H9 (cell line): ENCODE data around the gene PAX3. TPM values are rescaled to one million over a fixed set of nuclear protein-coding genes. Genes with fewer than 3 reads are reported as not detected.

ENCODE experiments used
- DNase-seq: peaks from one replicate; pipeline ENCODE4 v3.0.0-alpha.2; 2017
- H2AFZ ChIP-seq: one replicate; pipeline ENCODE4 v1.6.1; 2013; ENCODE audit warnings: mild to moderate bottlenecking, low read length, control low read depth, moderate library complexity
- H2AK5ac ChIP-seq: 2 replicates; pipeline ENCODE4 v1.6.1; 2013; ENCODE audit warnings: low read length, control low read depth, mixed read lengths; ENCODE audit not compliant: insufficient read length
- H2BK120ac ChIP-seq: one replicate; pipeline ENCODE4 v1.6.1; 2013; ENCODE audit warnings: low read depth, mild to moderate bottlenecking, low read length, control low read depth, inconsistent platforms; ENCODE audit not compliant: poor library complexity, severe bottlenecking
- H2BK12ac ChIP-seq: 2 replicates; pipeline ENCODE4 v1.6.1; 2013; ENCODE audit warnings: low read length, control low read depth, mixed read lengths, low read depth; ENCODE audit not compliant: insufficient read length
- H2BK15ac ChIP-seq: 2 replicates; pipeline ENCODE4 v1.6.1; 2013; ENCODE audit warnings: low read depth, low read length, control low read depth
- H2BK20ac ChIP-seq: one replicate; pipeline ENCODE4 v1.6.1; 2013; ENCODE audit warnings: low read depth, mild to moderate bottlenecking, low read length, control low read depth, inconsistent platforms; ENCODE audit not compliant: poor library complexity, severe bottlenecking
- H2BK5ac ChIP-seq: 2 replicates; pipeline ENCODE4 v1.6.1; 2013; ENCODE audit warnings: low read length, control low read depth, mixed read lengths; ENCODE audit not compliant: insufficient read length
- H3K14ac ChIP-seq: 2 replicates; pipeline ENCODE4 v1.6.1; 2013; ENCODE audit warnings: low read length, control low read depth; ENCODE audit not compliant: insufficient read depth
- H3K18ac ChIP-seq: 2 replicates; pipeline ENCODE4 v1.6.1; 2013; ENCODE audit warnings: low read depth, mild to moderate bottlenecking, mixed read lengths, low read length, control low read depth; ENCODE audit not compliant: insufficient read length
- H3K23ac ChIP-seq: 2 replicates; pipeline ENCODE4 v1.6.1; 2013; ENCODE audit warnings: low read length, control low read depth, mixed read lengths, low read depth; ENCODE audit not compliant: insufficient read length
- H3K23me2 ChIP-seq: 2 replicates; pipeline ENCODE4 v1.6.1; 2013; ENCODE audit warnings: low read depth, mild to moderate bottlenecking, mixed read lengths, low read length, control low read depth; ENCODE audit not compliant: insufficient read length, poor library complexity, severe bottlenecking
- H3K27ac ChIP-seq: 2 replicates; pipeline ENCODE4 v1.5.1; 2013; ENCODE audit warnings: low read length, control low read depth, mixed read lengths, low read depth; ENCODE audit not compliant: insufficient read length
- H3K27me3 ChIP-seq: 2 replicates; pipeline ENCODE4 v1.6.1; 2013; ENCODE audit warnings: low read length, control low read depth, inconsistent platforms; ENCODE audit not compliant: insufficient read depth
- H3K4ac ChIP-seq: 2 replicates; pipeline ENCODE4 v1.6.1; 2013; ENCODE audit warnings: low read depth, mild to moderate bottlenecking, control low read depth, inconsistent platforms, low read length, moderate library complexity
- H3K4me1 ChIP-seq: 2 replicates; pipeline ENCODE4 v1.6.1; 2013; ENCODE audit warnings: low read length, control low read depth, inconsistent platforms; ENCODE audit not compliant: insufficient read depth
- H3K4me2 ChIP-seq: 2 replicates; pipeline ENCODE4 v1.6.1; 2013; ENCODE audit warnings: low read length, control low read depth, mixed read lengths; ENCODE audit not compliant: insufficient read length, insufficient read depth
- H3K56ac ChIP-seq: 2 replicates; pipeline ENCODE4 v1.6.1; 2013; ENCODE audit warnings: low read depth, mild to moderate bottlenecking, mixed read lengths, low read length, control low read depth; ENCODE audit not compliant: insufficient read length
- H3K79me1 ChIP-seq: 2 replicates; pipeline ENCODE4 v1.6.1; 2013; ENCODE audit warnings: low read depth, mild to moderate bottlenecking, moderate library complexity, low read length, control low read depth, inconsistent platforms; ENCODE audit not compliant: insufficient read depth, poor library complexity, severe bottlenecking
- H3K79me2 ChIP-seq: 2 replicates; pipeline ENCODE4 v1.6.1; 2013; ENCODE audit warnings: low read length, control low read depth, inconsistent platforms; ENCODE audit not compliant: insufficient read depth
- H3K9ac ChIP-seq: 2 replicates; pipeline ENCODE4 v1.6.1; 2013; ENCODE audit warnings: low read length, control low read depth, mixed read lengths; ENCODE audit not compliant: insufficient read length; ENCODE audit errors: extremely low read depth
- H3K9me3 ChIP-seq: one replicate; pipeline ENCODE4 v1.6.1; 2013; ENCODE audit warnings: low read depth, low read length, inconsistent platforms; ENCODE audit not compliant: control insufficient read depth
- H3T11ph ChIP-seq: one replicate; pipeline ENCODE4 v1.6.1; 2013; ENCODE audit warnings: mild to moderate bottlenecking, low read length, control low read depth, inconsistent platforms
- H4K20me1 ChIP-seq: one replicate; pipeline ENCODE4 v1.6.1; 2013; ENCODE audit not compliant: control insufficient read depth, insufficient read length, insufficient read depth
- H4K5ac ChIP-seq: 2 replicates; pipeline ENCODE4 v1.6.1; 2013; ENCODE audit warnings: low read depth, mild to moderate bottlenecking, mixed read lengths, low read length, control low read depth; ENCODE audit not compliant: insufficient read length
- H4K8ac ChIP-seq: replicated peaks from 2 replicates; pipeline ENCODE4 v1.6.1; 2013; ENCODE audit warnings: low read length, control low read depth, mixed read lengths, low read depth; ENCODE audit not compliant: insufficient read length
- H4K91ac ChIP-seq: 2 replicates; pipeline ENCODE4 v1.6.1; 2013; ENCODE audit warnings: low read depth, mild to moderate bottlenecking, moderate library complexity, mixed read lengths, low read length, control low read depth; ENCODE audit not compliant: insufficient read length
- H3K27ac Mint-ChIP-seq, 3 experiments: 2 replicates in 2 of 3; 3 replicates in 1 of 3; pipeline ENCODE4 v1.8.0; 2020 to 2021; ENCODE audit warnings: mixed read lengths in 3 of 3, mild to moderate bottlenecking in 1 of 3, moderate library complexity in 1 of 3
- H3K27me3 Mint-ChIP-seq: 2 replicates; pipeline ENCODE4 v1.8.0; 2021; ENCODE audit warnings: low read depth, mild to moderate bottlenecking, moderate library complexity, mixed read lengths
- H3K36me3 Mint-ChIP-seq, 3 experiments: 2 replicates in 2 of 3; 3 replicates in 1 of 3; pipeline ENCODE4 v1.8.0; 2020 to 2021; ENCODE audit warnings: low read depth in 3 of 3, mixed read lengths in 3 of 3; ENCODE audit not compliant: insufficient read depth in 1 of 3
- H3K4me1 Mint-ChIP-seq, 2 experiments: 2 replicates each; pipeline ENCODE4 v1.8.0; 2020; ENCODE audit warnings: mixed read lengths in 2 of 2
- H3K4me3 Mint-ChIP-seq, 2 experiments: 2 replicates in 1 of 2; 3 replicates in 1 of 2; pipeline ENCODE4 v1.8.0; 2020 to 2021; ENCODE audit warnings: mild to moderate bottlenecking in 2 of 2, mixed read lengths in 2 of 2, moderate library complexity in 1 of 2
- H3K9me3 Mint-ChIP-seq, 2 experiments: 2 replicates in 1 of 2; 3 replicates in 1 of 2; pipeline ENCODE4 v1.8.0; 2020; ENCODE audit warnings: mild to moderate bottlenecking in 2 of 2, mixed read lengths in 2 of 2, moderate library complexity in 1 of 2
- CTCF ChIP-seq: fragments of 200-600 bp; sonication (generic); conservative IDR thresholded peaks from 3 replicates; pipeline ENCODE4 v1.8.0; 2021; ENCODE audit warnings: antibody characterized with exemption, mild to moderate bottlenecking
- WGBS: extraction: QIAGEN DNeasy Blood & Tissue Kit; methylation state at CpG from one replicate; pipeline ENCODE4 v1.1.7; 2013; ENCODE audit warnings: missing lambda C conversion rate, low lambda C conversion rate, mixed read lengths; ENCODE audit not compliant: insufficient read length; ENCODE audit errors: extremely low coverage; 5-methylcytosine and 5-hydroxymethylcytosine counted together
- total RNA-seq: library from RNA; stranded (reverse); gene quantifications from 2 replicates; pipeline ENCODE4 v1.2.1, GENCODE V29; 2021

Gene PAX3
- total RNA-seq, 1 experiment from 2014 or later, result not detected

- Histone ChIP-seq H3K9me3 (no peaks in the 10 kb centered on the region), H3K27ac (no peak overlapping the region), H2AFZ (no peak overlapping the region), H3K4ac (no peak overlapping the region), H2BK12ac (no peak overlapping the region), H3K79me1 (no peaks in the 10 kb centered on the region), H3K4me1 (peaks cover 1% of the 10 kb centered on the region; the same call in 1 of the 2 replicates), H3K27me3 (no peaks in the 10 kb centered on the region), H3K9ac (no peak overlapping the region), H2BK15ac (no peak overlapping the region), H4K5ac (no peak overlapping the region), H3K23me2 (no peaks in the 10 kb centered on the region), H3K18ac (no peak overlapping the region), H3K79me2 (no peaks in the 10 kb centered on the region), H2BK20ac (no peak overlapping the region), H3T11ph (no peak overlapping the region), H2BK5ac (no peak overlapping the region), H4K8ac (no peak overlapping the region), H2BK120ac (no peak overlapping the region), H2AK5ac (no peak overlapping the region), H4K20me1 (no peaks in the 10 kb centered on the region), H3K14ac (no peak overlapping the region), H4K91ac (no peak overlapping the region), H3K4me2 (no peak overlapping the region), H3K56ac (no peak overlapping the region), H3K23ac (no peak overlapping the region)
- Mint-ChIP-seq H3K4me1 (peaks cover 30 to 44% of the 10 kb centered on the region in 2 experiments), H3K36me3 (peaks cover 0 to 1% (median under 1%) of the 10 kb centered on the region in 3 experiments; a peak in 3 of 7 replicates), H3K27ac (no peak overlapping the region), H3K4me3 (no peak overlapping the region), H3K27me3 (peaks cover 91% of the 10 kb centered on the region), H3K9me3 (peaks cover under 1 to 3% of the 10 kb centered on the region in 2 experiments; a peak in 1 of 5 replicates)
- TF ChIP-seq CTCF, result no peak
- DNase-seq, result no peak
- WGBS, result no CpG with 5 or more reads among the region's 9 CpGs
These were observed 29.7 kb downstream of the PAX3 start for GRCh38 chr2:222269132-222269531.
